PC-3 (cell line): ENCODE results near the gene CNIH4.

Experiments
- EZH2 ChIP-seq: fragments of 300-600 bp; sonication (generic); IDR thresholded peaks from one replicate; pipeline ENCODE4 v1.6.1; 2017; ENCODE audit warnings: antibody characterized with exemption, mild to moderate bottlenecking, low read length; ENCODE audit not compliant: unreplicated experiment
- EZH2phosphoT487 ChIP-seq: fragments of 300-600 bp; sonication (generic); IDR thresholded peaks from 2 replicates; pipeline ENCODE4 v1.6.1; 2018; ENCODE audit warnings: mild to moderate bottlenecking, antibody characterized with exemption, low read length, borderline replicate concordance
- TF ChIP-seq, protein P1 (sequence below): fragments of 300-600 bp; sonication (generic); conservative IDR thresholded peaks from 2 replicates; pipeline ENCODE4 v1.5.1; 2017; ENCODE audit warnings: antibody characterized with exemption, low read depth, mild to moderate bottlenecking, low read length

DNA sequence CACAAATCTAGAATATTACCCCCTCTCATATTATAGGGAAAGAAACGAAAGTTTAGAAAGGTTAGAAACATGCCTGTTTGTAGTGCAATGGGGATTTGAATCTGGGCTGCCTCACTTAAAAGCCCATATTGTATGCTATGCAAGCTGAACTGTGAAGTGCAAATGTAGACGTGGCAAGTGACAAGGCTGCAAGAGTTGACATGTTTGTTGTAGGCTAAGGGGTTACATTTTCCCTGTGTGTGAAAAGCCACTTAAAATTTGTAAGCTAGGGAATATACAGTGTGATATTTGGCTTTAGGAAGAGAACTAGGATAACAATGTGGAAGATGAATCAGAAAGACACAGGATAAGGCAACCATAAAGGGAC lies 48.9 kb downstream of the CNIH4 start:
- TF ChIP-seq, protein P1, sequence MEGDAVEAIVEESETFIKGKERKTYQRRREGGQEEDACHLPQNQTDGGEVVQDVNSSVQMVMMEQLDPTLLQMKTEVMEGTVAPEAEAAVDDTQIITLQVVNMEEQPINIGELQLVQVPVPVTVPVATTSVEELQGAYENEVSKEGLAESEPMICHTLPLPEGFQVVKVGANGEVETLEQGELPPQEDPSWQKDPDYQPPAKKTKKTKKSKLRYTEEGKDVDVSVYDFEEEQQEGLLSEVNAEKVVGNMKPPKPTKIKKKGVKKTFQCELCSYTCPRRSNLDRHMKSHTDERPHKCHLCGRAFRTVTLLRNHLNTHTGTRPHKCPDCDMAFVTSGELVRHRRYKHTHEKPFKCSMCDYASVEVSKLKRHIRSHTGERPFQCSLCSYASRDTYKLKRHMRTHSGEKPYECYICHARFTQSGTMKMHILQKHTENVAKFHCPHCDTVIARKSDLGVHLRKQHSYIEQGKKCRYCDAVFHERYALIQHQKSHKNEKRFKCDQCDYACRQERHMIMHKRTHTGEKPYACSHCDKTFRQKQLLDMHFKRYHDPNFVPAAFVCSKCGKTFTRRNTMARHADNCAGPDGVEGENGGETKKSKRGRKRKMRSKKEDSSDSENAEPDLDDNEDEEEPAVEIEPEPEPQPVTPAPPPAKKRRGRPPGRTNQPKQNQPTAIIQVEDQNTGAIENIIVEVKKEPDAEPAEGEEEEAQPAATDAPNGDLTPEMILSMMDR = no peak
- TF ChIP-seq EZH2phosphoT487 (no peak), EZH2 (no peak)
